HEK293T (cell line): ENCODE measurements around the gene BMP8A.

Experiments
- BHLHE40 ChIP-seq: fragments of 450-650 bp; IDR thresholded peaks from 2 replicates; pipeline ENCODE4 v1.6.1; 2016; ENCODE audit warnings: mild to moderate bottlenecking, moderate library complexity, borderline replicate concordance
- CTBP1 ChIP-seq: fragments of 450-650 bp; IDR thresholded peaks from 2 replicates; pipeline ENCODE4 v1.6.1; 2016; ENCODE audit warnings: borderline replicate concordance
- ELF4 ChIP-seq: fragments of 450-650 bp; IDR thresholded peaks from 2 replicates; pipeline ENCODE4 v1.6.1; 2017; ENCODE audit warnings: antibody characterized with exemption
- FOXK2 ChIP-seq: fragments of 450-650 bp; IDR thresholded peaks from 2 replicates; pipeline ENCODE4 v1.6.1; 2016; ENCODE audit warnings: mild to moderate bottlenecking
- FOXM1 ChIP-seq: fragments of 450-650 bp; IDR thresholded peaks from 2 replicates; pipeline ENCODE4 v1.6.1; 2017; ENCODE audit warnings: mild to moderate bottlenecking, borderline replicate concordance
- HDGF ChIP-seq: fragments of 450-650 bp; IDR thresholded peaks from 2 replicates; pipeline ENCODE4 v1.6.1; 2017; ENCODE audit warnings: antibody characterized with exemption, borderline replicate concordance
- L3MBTL2 ChIP-seq: fragments of 450-650 bp; conservative IDR thresholded peaks from 2 replicates; pipeline ENCODE4 v1.6.1; 2016; ENCODE audit warnings: mild to moderate bottlenecking
- LEF1 ChIP-seq: fragments of 450-650 bp; IDR thresholded peaks from 2 replicates; pipeline ENCODE4 v1.6.1; 2017; ENCODE audit warnings: mild to moderate bottlenecking, borderline replicate concordance
- NFRKB ChIP-seq: fragments of 450-650 bp; IDR thresholded peaks from 2 replicates; pipeline ENCODE4 v1.6.1; 2016; ENCODE audit warnings: mild to moderate bottlenecking, moderate library complexity
- SP1 ChIP-seq: fragments of 450-650 bp; IDR thresholded peaks from 2 replicates; pipeline ENCODE4 v1.6.1; 2017
- ZNF384 ChIP-seq: fragments of 450-650 bp; IDR thresholded peaks from 2 replicates; pipeline ENCODE4 v1.6.1; 2016

DNA sequence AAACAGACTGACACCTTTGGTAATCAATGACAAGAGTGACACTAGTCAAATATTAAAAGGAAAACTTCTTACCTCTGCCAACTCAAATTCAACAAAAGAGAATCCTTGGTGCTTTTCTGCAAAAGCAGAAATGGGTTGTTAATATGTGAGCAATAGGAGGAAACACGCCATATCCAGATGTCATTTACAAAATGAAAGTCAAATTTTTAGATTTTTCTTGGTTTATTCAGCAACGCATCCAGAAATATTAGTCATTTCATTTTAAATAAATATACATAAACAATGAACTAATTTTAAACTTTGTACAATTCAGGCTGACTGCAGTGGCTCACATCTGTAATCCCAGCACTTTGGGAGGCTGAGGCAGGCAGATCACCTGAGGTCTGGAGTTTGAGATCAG lies 62.8 kb downstream of the BMP8A start:
- TF ChIP-seq BHLHE40, result no peak
- TF ChIP-seq L3MBTL2, result no peak
- no peak for TF ChIP-seq FOXM1
- no peak for TF ChIP-seq SP1
- no peak for TF ChIP-seq CTBP1
- no peak for TF ChIP-seq NFRKB
- no peak for TF ChIP-seq FOXK2
- no peak for TF ChIP-seq HDGF
- TF ChIP-seq ELF4, result no peak
- TF ChIP-seq ZNF384, result no peak
- no peak for TF ChIP-seq LEF1
